HepG2 (cell line): ENCODE data around the gene GPBAR1. TPM values are rescaled to one million over a fixed set of nuclear protein-coding genes. Genes with fewer than 3 reads are reported as not detected.

Experiments used
- ATAC-seq: fragments of 200-7000 bp; cut with Tn5 transposase; 3 replicates; pipeline ENCODE4 v1.9.1; 2020; ENCODE audit warnings: mild to moderate bottlenecking, moderate library complexity
- BruUV-seq: library from RNA; stranded (reverse); fragments of 400-500 nt; replicated peaks from 2 replicates; lab custom pipeline; 2021; lab: Mats Ljungman, UMichigan
- CTCF ChIA-PET: fragments of 300-600 bp; formaldehyde crosslinking; extraction: SDS; loops from one replicate; lab custom pipeline; 2021; ENCODE audit warnings: low total read pairs, inconsistent platforms, low intra/inter-chr PET ratio; lab: Yijun Ruan, JAX
- POLR2A ChIA-PET: fragments of 350-600 bp; sonication (Branson Sonifier 250); formaldehyde crosslinking; loops from one replicate; lab custom pipeline; 2020; ENCODE audit warnings: antibody characterized with exemption, inconsistent platforms; lab: Yijun Ruan, JAX
- DNase-seq: peaks from one replicate; pipeline ENCODE4 v3.0.0-alpha.2; 2015; ENCODE audit warnings: low spot score
- FAIRE-seq: peaks from 3 replicates; lab custom pipeline; 2011; peaks lifted over from hg19 to GRCh38; lab: Jason Lieb, UNC
- H2AFZ ChIP-seq: one replicate; pipeline ENCODE4 v1.6.1; 2011; ENCODE audit warnings: low read length, inconsistent platforms
- H3K27ac ChIP-seq: fragments of 300-600 bp; 3 replicates; pipeline ENCODE4 v1.8.0; 2011; ENCODE audit warnings: mixed run types, mild to moderate bottlenecking, mixed read lengths, low read length, inconsistent platforms; ENCODE audit not compliant: insufficient read depth; ENCODE audit errors: extremely low read length
- H3K27me3 ChIP-seq, 2 experiments: fragments of 200-600 bp in 1 of 2; 2 replicates in 1 of 2; 3 replicates in 1 of 2; pipeline versions ENCODE4 v1.6.0 to v1.8.0; 2011; ENCODE audit warnings: low read length in 2 of 2, mild to moderate bottlenecking in 2 of 2, moderate library complexity in 2 of 2, inconsistent platforms in 1 of 2; ENCODE audit not compliant: insufficient read depth in 2 of 2, control insufficient read depth in 1 of 2
- H3K36me3 ChIP-seq, 2 experiments: fragments of 200-600 bp in 1 of 2; replicated peaks in 1 of 2; 2 replicates in 1 of 2; 3 replicates in 1 of 2; pipeline versions ENCODE4 v1.5.1 to v1.8.0; 2011; ENCODE audit warnings: low read length in 2 of 2, inconsistent platforms in 1 of 2; ENCODE audit not compliant: insufficient read depth in 2 of 2, control insufficient read depth in 1 of 2
- H3K4me1 ChIP-seq: 2 replicates; pipeline ENCODE4 v1.5.1; 2012; ENCODE audit warnings: low read length, inconsistent platforms; ENCODE audit not compliant: insufficient read depth
- H3K4me2 ChIP-seq: 2 replicates; pipeline ENCODE4 v1.6.0; 2011; ENCODE audit warnings: low read depth, low read length, inconsistent platforms
- H3K4me3 ChIP-seq, 3 experiments: fragments of 200-600 bp in 1 of 3; sonication (generic), shearing (Covaris generic) in 1 of 3; replicated peaks in 1 of 3; 2 replicates each; pipeline ENCODE4 v1.5.1; 2011 to 2016; ENCODE audit warnings: low read length in 3 of 3, inconsistent platforms in 2 of 3, low read depth in 2 of 3, mild to moderate bottlenecking in 2 of 3, control low read depth in 1 of 3, mixed read lengths in 1 of 3; ENCODE audit not compliant: insufficient read depth in 1 of 3
- H3K79me2 ChIP-seq: one replicate; pipeline ENCODE4 v1.6.1; 2011; ENCODE audit warnings: low read length, inconsistent platforms; ENCODE audit not compliant: insufficient read depth
- H3K9ac ChIP-seq: 2 replicates; pipeline ENCODE4 v1.6.0; 2011; ENCODE audit warnings: mild to moderate bottlenecking, low read depth, low read length, inconsistent platforms; ENCODE audit not compliant: insufficient read depth
- H3K9me3 ChIP-seq: 2 replicates; pipeline ENCODE4 v1.5.1; 2012; ENCODE audit warnings: mild to moderate bottlenecking, low read length
- H4K20me1 ChIP-seq: 2 replicates; pipeline ENCODE4 v1.6.0; 2011; ENCODE audit warnings: inconsistent platforms, mild to moderate bottlenecking, low read length, moderate library complexity; ENCODE audit not compliant: insufficient read depth
- CEBPB ChIP-seq: IDR thresholded peaks from 2 replicates; pipeline ENCODE4 v1.6.1; 2011; ENCODE audit warnings: low read depth, low read length, improper control_type of control experiment, borderline replicate concordance
- CEBPG ChIP-seq: IDR thresholded peaks from 2 replicates; pipeline ENCODE4 v1.6.1; 2016
- MAFF ChIP-seq: IDR thresholded peaks from 2 replicates; pipeline ENCODE4 v1.6.1; 2011; ENCODE audit warnings: low read depth, low read length, improper control_type of control experiment
- MAFK ChIP-seq, 2 experiments: IDR thresholded peaks in 1 of 2; conservative IDR thresholded peaks in 1 of 2; 2 replicates each; pipeline ENCODE4 v1.6.1; 2011; ENCODE audit warnings: improper control_type of control experiment in 2 of 2, low read length in 2 of 2
- MXD3 ChIP-seq: IDR thresholded peaks from 2 replicates; pipeline ENCODE4 v1.6.1; 2016; ENCODE audit warnings: mild to moderate bottlenecking, missing biosample characterization, missing genetic modification reagents
- TBX2 ChIP-seq: sonication (generic); formaldehyde crosslinking; IDR thresholded peaks from 2 replicates; pipeline ENCODE4 v1.5.0; 2020; ENCODE audit warnings: missing genetic modification reagents, mild to moderate bottlenecking, borderline replicate concordance
- ZBTB37 ChIP-seq: sonication (generic); formaldehyde crosslinking; IDR thresholded peaks from 2 replicates; pipeline ENCODE4 v1.4.0; 2020; ENCODE audit warnings: mild to moderate bottlenecking, missing genetic modification reagents
- WGBS: methylation state at CpG from one replicate; pipeline ENCODE4 v1.1.6; 2017; ENCODE audit warnings: low lambda C conversion rate; 5-methylcytosine and 5-hydroxymethylcytosine counted together
- in situ Hi-C: cut with HindIII; loops from 2 replicates; pipeline ENCODE4 v1.10.0; 2017; ENCODE audit warnings: low pct_unique_long_range_greater_than_20kb; ENCODE audit not compliant: extremely low pct_ligation_motif_present
- intact Hi-C: fragments of 100-400 bp; cut with micrococcal nuclease; formaldehyde crosslinking; loops from one replicate; pipeline ENCODE4 v1.10.0; 2022; ENCODE audit not compliant: unreplicated experiment
- polyA plus RNA-seq, 8 experiments: library from polyadenylated mRNA; depleted of rRNA in 3 of 8; stranded (reverse) in 7 of 8; unstranded in 1 of 8; fragments of >200 nt; fragmentation: Illumina TruSeq in 4 of 8; extraction: Trizol in 4 of 8; gene quantifications; 2 replicates each; pipeline versions ENCODE4 v1.2.1 to v1.2.3, GENCODE V29; 2011 to 2016; ENCODE audit warnings: low read depth in 4 of 8, missing spikeins in 1 of 8, mixed read lengths in 1 of 8; ENCODE audit not compliant: insufficient read depth in 1 of 8
- total RNA-seq, 5 experiments: library from RNA; depleted of rRNA; stranded (reverse); fragments of >200 nt; fragmentation: Illumina TruSeq; extraction: Trizol; gene quantifications; 2 replicates each; pipeline ENCODE4 v1.2.3, GENCODE V29; 2016; ENCODE audit warnings: low read depth in 1 of 5
- TF ChIP-seq, protein P1 (sequence below): sonication (generic); formaldehyde crosslinking; IDR thresholded peaks from 2 replicates; pipeline ENCODE4 v1.8.1; 2023; ENCODE audit warnings: mild to moderate bottlenecking, missing genetic modification reagents

The GPBAR1 gene
- total and polyA plus RNA-seq, 2 of the 13 experiments (the other 11 are each of a cell fraction or from before 2014, with no cell fraction given): 0.05 to 0.09 TPM

DNA sequence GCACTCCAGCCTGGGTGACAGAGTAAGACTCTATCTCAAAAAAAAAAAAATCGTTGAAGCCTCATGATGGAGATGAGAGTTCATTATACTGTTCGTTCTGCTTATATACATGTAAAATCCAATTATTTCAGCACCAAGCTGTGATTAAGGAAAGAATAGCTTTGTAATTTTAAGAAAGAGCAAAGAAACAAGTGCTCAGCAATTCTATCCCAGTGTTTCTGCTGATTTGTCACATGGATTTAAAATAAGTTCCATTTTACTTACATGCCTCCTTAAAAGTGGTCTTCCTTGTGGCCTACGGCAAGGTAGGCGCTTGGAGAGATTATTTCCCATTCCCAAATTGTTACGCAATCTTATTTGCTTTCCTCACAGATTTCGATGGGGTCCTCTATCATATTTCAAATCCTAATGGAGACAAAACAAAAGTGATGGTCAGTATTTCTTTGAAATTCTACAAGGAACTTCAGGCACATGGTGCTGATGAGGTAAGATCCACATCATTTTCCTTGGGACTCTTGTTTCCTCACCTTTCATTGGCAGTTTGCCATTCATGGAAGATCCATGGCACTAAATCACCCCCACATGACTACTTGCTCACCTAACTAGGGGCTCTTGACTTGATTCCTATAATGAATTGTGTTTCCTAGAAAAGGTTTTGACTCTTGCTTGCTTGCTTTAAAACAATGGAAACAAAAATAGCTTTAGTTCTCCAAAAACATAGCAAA, 32.3 kb upstream of the GPBAR1 start:
- Histone ChIP-seq H3K9ac (no peak overlapping the region), H3K4me1 (peaks cover 37% of the 10 kb centered on the region), H3K4me2 (no peak overlapping the region), H3K36me3 (peaks cover 22 to 87% of the 10 kb centered on the region in 2 experiments), H4K20me1 (no peaks in the 10 kb centered on the region), H3K27ac (peak overlapping the region; percentile 4), H3K4me3 (no peak overlapping the region), H3K9me3 (no peaks in the 10 kb centered on the region), H3K79me2 (peaks cover 17% of the 10 kb centered on the region), H2AFZ (no peak overlapping the region), H3K27me3 (no peaks in the 10 kb centered on the region)
- intact Hi-C loops: no loop called here
- no TSS peak for BruUV-seq
- DNase-seq (no peak), ATAC-seq (no peak), FAIRE-seq (no peak)
- ChIA-PET POLR2A (interaction anchor here (1.1 kb wide), 2 partner anchors 12 kb away, joined by 3 to 4 read pairs; no protein-coding TSS in a partner anchor), CTCF (no interaction called here)
- in situ Hi-C loops: no loop called here
- WGBS: 94% methylated on average over 6 of the region's 6 CpGs
- TF ChIP-seq MXD3 (CRISPR knock-in tag) (no peak), MAFK (conservative IDR thresholded peaks at IDR 0.05 in 1 of 2, IDR thresholded peaks at IDR 0.05 in 1 of 2; ENCODE audit: low read length in 2 of 2) (peak; percentile 43 to 64; a peak in 3 of 4 replicates), CEBPG (CRISPR knock-in tag) (peak; percentile 51), TBX2 (CRISPR knock-in tag) (no peak), MAFF (peak; percentile 69), ZBTB37 (CRISPR knock-in tag) (no peak), CEBPB (peak; percentile 95)
- TF ChIP-seq, protein P1, sequence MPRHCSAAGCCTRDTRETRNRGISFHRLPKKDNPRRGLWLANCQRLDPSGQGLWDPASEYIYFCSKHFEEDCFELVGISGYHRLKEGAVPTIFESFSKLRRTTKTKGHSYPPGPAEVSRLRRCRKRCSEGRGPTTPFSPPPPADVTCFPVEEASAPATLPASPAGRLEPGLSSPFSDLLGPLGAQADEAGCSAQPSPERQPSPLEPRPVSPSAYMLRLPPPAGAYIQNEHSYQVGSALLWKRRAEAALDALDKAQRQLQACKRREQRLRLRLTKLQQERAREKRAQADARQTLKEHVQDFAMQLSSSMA: no peak
- TF ChIP-seq, all 625 proteins: peak for 4
